Fibroblast of skin of back (primary cell): ENCODE data around the gene NPSR1.
"Not testable (repeated sequence)": the region's sequence is repeated elsewhere in the genome, so short reads cannot be mapped to it uniquely, and the experiment has no call there.

ENCODE experiments used
- DNase-seq: peaks from one replicate; pipeline ENCODE4 v3.0.0-alpha.2; 2013

NPSR1 gene

DNA sequence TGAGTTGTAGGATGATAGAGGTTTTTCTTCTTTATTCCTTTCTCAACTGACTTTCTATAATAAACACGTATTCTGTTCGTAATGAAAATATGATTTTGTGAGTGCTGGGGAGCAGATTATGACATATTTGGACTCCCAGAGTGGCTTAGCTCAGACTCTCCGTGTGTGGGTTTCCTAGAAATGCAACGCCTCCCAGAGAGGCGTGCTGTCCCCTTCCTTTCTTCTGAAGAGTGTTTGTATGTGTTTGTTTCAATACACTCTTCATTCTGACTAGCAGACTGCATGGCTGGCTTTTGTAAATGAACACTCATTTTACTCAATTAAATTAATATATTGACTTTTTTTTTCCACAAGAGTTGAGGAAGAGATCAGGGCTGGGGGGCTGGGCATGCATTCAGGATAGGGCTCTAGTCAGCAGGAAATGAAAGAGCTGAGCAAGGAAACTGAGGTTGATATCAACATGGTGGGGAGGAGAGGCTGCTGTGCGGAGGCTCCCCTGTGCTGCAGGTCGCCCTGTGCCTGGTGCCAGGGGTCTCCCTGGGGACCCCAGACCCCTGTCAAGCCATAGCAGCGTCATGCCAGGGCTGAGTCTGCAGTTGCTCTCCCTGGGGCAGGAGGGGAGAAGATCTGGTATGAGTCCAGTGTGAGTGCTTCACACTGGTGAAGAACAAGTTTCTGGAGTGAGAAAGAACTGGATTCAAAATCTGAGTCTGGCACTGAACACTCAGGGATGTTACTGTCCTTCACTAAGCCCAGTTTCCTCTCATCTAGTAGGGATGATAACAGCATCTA is 221.1 kb downstream of the NPSR1 start:
- not testable (repeated sequence) for DNase-seq

DNA sequence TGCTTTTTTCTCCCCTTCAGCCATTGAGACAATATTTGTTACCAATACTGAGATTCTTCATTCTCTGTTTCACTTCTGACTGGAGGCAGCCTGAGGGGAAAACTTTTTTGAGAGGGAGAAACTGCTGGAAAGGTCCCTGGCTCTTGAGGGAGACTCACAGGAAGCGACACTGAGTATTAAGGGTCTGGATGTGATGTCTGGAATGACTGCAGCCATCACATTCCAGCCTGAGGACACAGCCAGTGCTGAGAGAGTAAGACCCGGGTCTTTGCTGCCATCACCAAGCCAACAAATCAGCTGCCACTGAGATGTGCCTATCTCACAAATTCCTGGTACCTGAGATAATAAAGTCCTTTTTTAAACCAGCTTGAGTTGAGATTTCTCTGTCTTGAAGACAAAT is 221.9 kb downstream of the NPSR1 start:
- DNase-seq: no peak

DNA sequence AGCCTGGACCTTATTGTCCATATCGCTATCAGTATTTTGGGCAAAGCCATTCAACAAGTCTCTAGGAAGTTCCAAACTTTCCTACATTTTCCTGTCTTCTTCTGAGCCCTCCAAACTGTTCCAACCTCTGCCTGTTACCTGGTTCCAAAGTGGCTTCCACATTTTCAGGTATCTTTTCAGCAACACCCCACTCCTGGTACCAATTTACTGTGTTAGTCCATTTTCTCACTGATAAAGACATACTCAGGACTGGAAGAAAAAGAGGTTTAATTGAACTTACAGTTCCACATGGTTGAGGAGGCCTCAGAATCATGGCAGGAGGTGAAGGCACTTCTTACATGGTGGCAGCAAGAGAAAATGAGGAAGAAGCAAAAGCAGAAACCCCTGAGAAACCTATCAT is 225.8 kb downstream of the NPSR1 start:
- not testable (repeated sequence) for DNase-seq

DNA sequence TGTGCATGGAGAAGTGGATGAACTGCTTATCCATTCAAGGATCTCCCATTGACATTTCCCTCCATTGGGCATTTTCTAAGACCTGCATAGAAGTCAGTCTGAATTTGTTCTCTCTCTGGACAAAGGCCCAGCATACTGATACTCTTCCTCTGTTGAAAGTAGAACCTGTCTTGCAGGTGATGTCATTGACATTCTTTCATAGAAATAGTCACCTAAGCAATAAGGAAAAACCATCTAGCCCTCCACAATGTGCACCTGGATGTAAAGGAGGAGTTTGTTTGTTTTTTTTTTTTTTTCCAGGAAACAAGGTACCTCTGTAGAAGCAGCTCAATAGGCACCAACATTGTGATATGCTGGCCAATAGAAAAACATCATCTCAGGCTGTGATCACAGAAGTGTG is 228.8 kb downstream of the NPSR1 start:
- no peak for DNase-seq

DNA sequence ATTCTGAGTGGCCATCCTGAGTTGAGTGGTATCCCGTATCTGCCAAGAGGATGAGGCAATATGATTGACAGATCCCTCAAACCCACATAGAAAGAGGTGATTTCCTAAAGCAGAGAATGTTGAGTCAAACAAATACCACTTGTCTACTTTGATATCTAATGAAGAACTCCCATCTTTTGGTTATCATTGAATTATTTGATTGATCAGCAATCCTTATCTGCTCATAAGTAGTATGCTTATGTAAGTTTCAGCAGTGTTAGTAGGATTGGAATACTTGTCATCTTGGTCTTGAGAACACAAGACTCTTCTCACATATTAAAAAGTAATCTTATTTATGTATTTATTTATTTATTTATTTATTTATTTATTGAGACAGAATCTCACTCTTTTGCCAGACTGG is 231.9 kb downstream of the NPSR1 start:
- DNase-seq: no peak

DNA sequence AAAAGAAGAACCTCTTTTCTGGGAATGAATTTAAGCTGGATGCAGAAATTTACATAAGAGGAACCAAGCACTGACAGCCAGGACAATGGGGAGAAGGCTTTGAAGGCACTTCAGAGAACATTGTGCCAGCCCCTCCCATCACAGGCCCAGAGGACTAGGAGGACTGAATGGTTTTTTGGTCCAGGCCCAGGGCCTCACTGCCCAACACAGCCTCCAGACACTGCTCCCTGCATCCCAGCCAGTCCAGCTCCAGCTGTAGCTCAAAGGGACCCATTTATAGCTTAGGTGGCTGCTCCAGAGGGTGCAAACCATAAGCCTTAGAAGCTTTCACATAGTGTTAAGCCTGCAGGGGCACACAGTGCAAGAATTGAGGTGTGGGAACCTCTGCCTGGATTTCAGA is 237.2 kb downstream of the NPSR1 start:
- no peak for DNase-seq
